ENCODE results near the gene IFT122. TPM values are rescaled to one million over a fixed set of nuclear protein-coding genes. Genes with fewer than 3 reads are reported as not detected.

Gene IFT122, protein sequence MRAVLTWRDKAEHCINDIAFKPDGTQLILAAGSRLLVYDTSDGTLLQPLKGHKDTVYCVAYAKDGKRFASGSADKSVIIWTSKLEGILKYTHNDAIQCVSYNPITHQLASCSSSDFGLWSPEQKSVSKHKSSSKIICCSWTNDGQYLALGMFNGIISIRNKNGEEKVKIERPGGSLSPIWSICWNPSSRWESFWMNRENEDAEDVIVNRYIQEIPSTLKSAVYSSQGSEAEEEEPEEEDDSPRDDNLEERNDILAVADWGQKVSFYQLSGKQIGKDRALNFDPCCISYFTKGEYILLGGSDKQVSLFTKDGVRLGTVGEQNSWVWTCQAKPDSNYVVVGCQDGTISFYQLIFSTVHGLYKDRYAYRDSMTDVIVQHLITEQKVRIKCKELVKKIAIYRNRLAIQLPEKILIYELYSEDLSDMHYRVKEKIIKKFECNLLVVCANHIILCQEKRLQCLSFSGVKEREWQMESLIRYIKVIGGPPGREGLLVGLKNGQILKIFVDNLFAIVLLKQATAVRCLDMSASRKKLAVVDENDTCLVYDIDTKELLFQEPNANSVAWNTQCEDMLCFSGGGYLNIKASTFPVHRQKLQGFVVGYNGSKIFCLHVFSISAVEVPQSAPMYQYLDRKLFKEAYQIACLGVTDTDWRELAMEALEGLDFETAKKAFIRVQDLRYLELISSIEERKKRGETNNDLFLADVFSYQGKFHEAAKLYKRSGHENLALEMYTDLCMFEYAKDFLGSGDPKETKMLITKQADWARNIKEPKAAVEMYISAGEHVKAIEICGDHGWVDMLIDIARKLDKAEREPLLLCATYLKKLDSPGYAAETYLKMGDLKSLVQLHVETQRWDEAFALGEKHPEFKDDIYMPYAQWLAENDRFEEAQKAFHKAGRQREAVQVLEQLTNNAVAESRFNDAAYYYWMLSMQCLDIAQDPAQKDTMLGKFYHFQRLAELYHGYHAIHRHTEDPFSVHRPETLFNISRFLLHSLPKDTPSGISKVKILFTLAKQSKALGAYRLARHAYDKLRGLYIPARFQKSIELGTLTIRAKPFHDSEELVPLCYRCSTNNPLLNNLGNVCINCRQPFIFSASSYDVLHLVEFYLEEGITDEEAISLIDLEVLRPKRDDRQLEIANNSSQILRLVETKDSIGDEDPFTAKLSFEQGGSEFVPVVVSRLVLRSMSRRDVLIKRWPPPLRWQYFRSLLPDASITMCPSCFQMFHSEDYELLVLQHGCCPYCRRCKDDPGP
- total RNA-seq (2022; extraction: Qiagen RNA extraction; ENCODE audit: low read depth) = 11.4 to 14.2 TPM (median 13.2 TPM) in 5 replicates

DNA sequence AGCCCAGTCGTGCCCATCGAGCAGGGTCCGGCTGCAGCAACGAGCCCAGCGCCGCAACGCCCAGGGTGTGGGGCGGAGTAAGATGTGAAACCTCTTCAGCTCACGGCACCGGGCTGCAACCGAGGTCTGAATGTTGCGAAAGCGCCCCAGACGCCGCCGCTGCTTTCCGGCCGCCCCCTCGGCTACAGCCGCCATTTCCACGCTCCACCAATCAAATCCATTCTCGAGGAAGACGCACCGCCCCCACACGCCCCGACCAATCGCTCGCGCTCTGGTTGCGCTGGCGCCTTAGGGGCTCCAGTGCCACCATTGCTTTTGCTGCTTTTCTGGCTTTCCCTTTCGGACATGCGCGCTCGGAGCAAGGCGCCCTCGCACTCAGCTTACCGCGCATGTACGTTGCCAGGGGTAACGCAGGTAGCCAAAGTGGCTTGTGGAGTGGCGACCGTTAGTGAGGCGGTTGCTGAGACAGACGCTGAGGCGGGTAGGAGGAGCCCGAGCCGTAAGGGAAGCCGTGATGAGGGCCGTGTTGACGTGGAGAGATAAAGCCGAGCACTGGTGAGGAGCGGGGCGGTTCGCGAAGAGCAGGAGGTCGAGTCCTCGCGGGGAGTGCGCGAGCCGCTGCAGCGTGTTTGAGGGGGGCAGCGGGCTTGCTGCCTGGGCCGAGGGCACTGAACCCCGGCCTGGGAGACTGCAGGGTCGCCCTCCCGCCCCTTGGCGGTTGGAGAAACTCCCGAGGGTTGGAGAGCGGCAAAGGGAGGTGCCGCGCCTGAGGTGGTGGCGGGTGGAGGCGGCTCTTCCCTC, at the start of gene IFT122, which contains the start of gene MBD4:
Gene IFT122, plus strand, starts transcription at position 408 of the 801 bp plus-strand sequence. Its CDS starts 107 bp downstream, at position 515.
Gene MBD4, minus strand, starts transcription at position 132 of the 801 bp plus-strand sequence. Its CDS starts 115 bp downstream, at position 17.

GRCh38 chr3:129428376-129429079, 11.5 kb upstream of the IFT122 start, which contains the start of gene EFCAB12:
EFCAB12 (minus strand) TSS chr3:129428636; CDS start chr3:129428488, 148 bp downstream.

DNA sequence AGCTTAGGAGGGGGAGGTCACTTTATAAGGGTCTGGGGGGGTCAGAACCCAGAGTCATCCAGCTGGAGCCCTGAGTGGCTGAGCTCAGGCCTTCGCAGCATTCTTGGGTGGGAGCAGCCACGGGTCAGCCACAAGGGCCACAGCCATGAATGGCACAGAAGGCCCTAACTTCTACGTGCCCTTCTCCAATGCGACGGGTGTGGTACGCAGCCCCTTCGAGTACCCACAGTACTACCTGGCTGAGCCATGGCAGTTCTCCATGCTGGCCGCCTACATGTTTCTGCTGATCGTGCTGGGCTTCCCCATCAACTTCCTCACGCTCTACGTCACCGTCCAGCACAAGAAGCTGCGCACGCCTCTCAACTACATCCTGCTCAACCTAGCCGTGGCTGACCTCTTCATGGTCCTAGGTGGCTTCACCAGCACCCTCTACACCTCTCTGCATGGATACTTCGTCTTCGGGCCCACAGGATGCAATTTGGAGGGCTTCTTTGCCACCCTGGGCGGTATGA, 88.6 kb downstream of the IFT122 start, which contains the start of gene RHO:
Gene RHO, plus strand, starts transcription at position 51 of the 512 bp plus-strand sequence. Its CDS starts 95 bp downstream, at position 146.

DNA sequence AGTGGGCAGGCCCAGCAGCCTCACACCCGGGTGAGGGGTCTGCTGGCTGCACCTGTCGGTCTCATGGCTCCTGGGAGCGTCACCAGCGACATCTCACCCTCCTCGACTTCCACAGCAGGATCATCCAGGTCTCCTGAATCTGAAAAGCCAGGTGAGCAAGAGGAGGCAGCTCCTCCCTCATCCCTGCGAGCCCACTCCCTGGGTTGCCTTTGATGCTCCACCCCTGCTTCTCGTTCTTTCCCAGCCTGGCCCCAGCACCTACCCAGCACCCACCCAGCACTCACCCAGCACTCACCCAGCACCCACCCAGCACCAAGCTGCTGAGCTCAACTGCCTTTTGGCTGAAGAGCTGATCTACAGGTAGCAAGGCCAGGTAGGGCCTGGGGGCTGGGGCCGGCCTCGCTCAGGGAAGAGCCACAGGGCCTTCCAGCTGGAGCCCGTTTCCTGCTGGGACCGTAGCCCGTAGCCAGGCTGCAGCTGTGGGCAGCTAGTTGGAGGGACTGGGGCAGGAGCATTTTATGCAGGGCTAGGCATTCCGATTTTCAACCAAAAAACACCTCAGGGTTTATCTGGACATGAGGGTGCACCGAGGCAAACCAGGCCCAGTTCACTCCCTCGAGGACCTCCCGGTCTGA, 103.2 kb downstream of the IFT122 start, which contains the start of gene H1-8:
Gene H1-8, plus strand, starts transcription at position 20 of the 635 bp plus-strand sequence. Its CDS starts 44 bp downstream, at position 64.

Other genes starting within 250 kb of the IFT122 start
- gene COPG1, start 190.6 kb upstream of the IFT122 start, total RNA-seq (2022; extraction: Qiagen RNA extraction; ENCODE audit: low read depth) = 75.7 to 93.8 TPM (median 81.5 TPM) in 5 replicates
- gene HMCES, start 161.4 kb upstream of the IFT122 start, total RNA-seq (2022; extraction: Qiagen RNA extraction; ENCODE audit: low read depth) = 39.4 to 45.5 TPM (median 40.0 TPM) in 5 replicates
- 0.33 to 1.1 TPM (median 0.64 TPM) in 5 replicates for gene EFCAB12, start 11.6 kb upstream of the IFT122 start, total RNA-seq (2022; extraction: Qiagen RNA extraction; ENCODE audit: low read depth)
- 18.6 to 28.3 TPM (median 22.9 TPM) in 5 replicates for gene MBD4, start 276 bp upstream of the IFT122 start, total RNA-seq (2022; extraction: Qiagen RNA extraction; ENCODE audit: low read depth)
- not detected in 5 replicates for gene RHO, start 88.4 kb downstream of the IFT122 start, total RNA-seq (2022; extraction: Qiagen RNA extraction; ENCODE audit: low read depth)
- gene H1-8, start 103.0 kb downstream of the IFT122 start, total RNA-seq (2022; extraction: Qiagen RNA extraction; ENCODE audit: low read depth) = not detected in 5 replicates
- gene PLXND1, start 166.5 kb downstream of the IFT122 start, total RNA-seq (2022; extraction: Qiagen RNA extraction; ENCODE audit: low read depth) = 66.4 to 104 TPM (median 90.5 TPM) in 5 replicates

Measured in A549 treated with ZK216348 at 1 μM for 4 hours (cell line).